Measurements from ENCODE around the gene SLC4A11. TPM values are rescaled to one million over a fixed set of nuclear protein-coding genes. Genes with fewer than 3 reads are reported as not detected.

SLC4A11 gene
- total and polyA plus RNA-seq, 10 of the 15 experiments (the other 5 are each of a cell fraction or from before 2014, with no cell fraction given) = 0.07 to 2.3 (median 1.1) TPM

- Histone ChIP-seq H3K27ac (ENCODE audit: control insufficient read depth, insufficient read depth) (no peak overlapping the region), H4K20me1 (ENCODE audit: control insufficient read depth, insufficient read depth) (no peaks in the 10 kb centered on the region), H3K36me3 (ENCODE audit: control insufficient read depth in 2 of 2, insufficient read depth in 2 of 2, low read length in 1 of 2) (no peaks in the 10 kb centered on the region), H3K4me3 (no peak overlapping the region), H3K9me3 (replicated peaks; ENCODE audit: control insufficient read depth, insufficient read depth, low read length) (no peaks in the 10 kb centered on the region), H3K79me2 (ENCODE audit: control insufficient read depth, insufficient read depth, low read length) (no peaks in the 10 kb centered on the region), H2AFZ (ENCODE audit: control insufficient read depth, low read depth, low read length) (no peak overlapping the region), H3K9ac (ENCODE audit: control insufficient read depth, insufficient read depth, low read length) (no peak overlapping the region), H3K4me2 (ENCODE audit: control insufficient read depth, insufficient read depth) (no peak overlapping the region), H3K27me3 (replicated peaks in 1 of 2; ENCODE audit: control insufficient read depth in 2 of 2, insufficient read depth in 2 of 2, low read length in 1 of 2) (peaks cover 6 to 19% of the 10 kb centered on the region in 2 experiments), H3K4me1 (ENCODE audit: control insufficient read depth, insufficient read depth, low read length) (peaks cover 7% of the 10 kb centered on the region)
- ChIA-PET POLR2A (no interaction called here), SMC1A (ENCODE audit: uncharacterized antibody, unreplicated experiment) (no interaction called here), CTCF (interaction anchor here (0.9 kb wide), 1 partner anchor 8 kb away, joined by 3 read pairs; no protein-coding TSS in a partner anchor), RAD21 (ENCODE audit: unreplicated experiment) (no interaction called here)
- no TSS peak for BruUV-seq (replicated peaks)
- ATAC-seq (no peak), DNase-seq (ENCODE audit: low read depth, low spot score) (no peak), FAIRE-seq (no peak)
- WGBS (ENCODE audit: insufficient coverage, insufficient replicate concordance, low lambda C conversion rate, missing lambda C conversion rate) = 60% methylated on average over 15 of the region's 15 CpGs
- intact Hi-C loops (cut with micrococcal nuclease; ENCODE audit: unreplicated experiment) (no loop called here), in situ Hi-C loops (cut with MboI) (no loop called here)
- TF ChIP-seq NBN (IDR thresholded peaks at IDR 0.05) (no peak), CBFB (IDR thresholded peaks at IDR 0.05; ENCODE audit: low read depth) (no peak), ATF7 (IDR thresholded peaks at IDR 0.05; ENCODE audit: low read depth) (no peak), SMARCA5 (IDR thresholded peaks at IDR 0.05) (no peak), SUPT20H (IDR thresholded peaks at IDR 0.05; ENCODE audit: borderline replicate concordance, control insufficient read depth, low read depth, low read length) (no peak), KLF5 (IDR thresholded peaks at IDR 0.05; ENCODE audit: partially characterized antibody) (no peak), PAX5 (IDR thresholded peaks at IDR 0.05; ENCODE audit: borderline replicate concordance, low read depth, low read length) (no peak), ELK1 (IDR thresholded peaks at IDR 0.05; ENCODE audit: low read depth, low read length) (no peak), USF1 (IDR thresholded peaks at IDR 0.05; ENCODE audit: borderline replicate concordance, extremely low read length, insufficient read depth, low read depth, low read length) (no peak)
- TF ChIP-seq, protein P1, sequence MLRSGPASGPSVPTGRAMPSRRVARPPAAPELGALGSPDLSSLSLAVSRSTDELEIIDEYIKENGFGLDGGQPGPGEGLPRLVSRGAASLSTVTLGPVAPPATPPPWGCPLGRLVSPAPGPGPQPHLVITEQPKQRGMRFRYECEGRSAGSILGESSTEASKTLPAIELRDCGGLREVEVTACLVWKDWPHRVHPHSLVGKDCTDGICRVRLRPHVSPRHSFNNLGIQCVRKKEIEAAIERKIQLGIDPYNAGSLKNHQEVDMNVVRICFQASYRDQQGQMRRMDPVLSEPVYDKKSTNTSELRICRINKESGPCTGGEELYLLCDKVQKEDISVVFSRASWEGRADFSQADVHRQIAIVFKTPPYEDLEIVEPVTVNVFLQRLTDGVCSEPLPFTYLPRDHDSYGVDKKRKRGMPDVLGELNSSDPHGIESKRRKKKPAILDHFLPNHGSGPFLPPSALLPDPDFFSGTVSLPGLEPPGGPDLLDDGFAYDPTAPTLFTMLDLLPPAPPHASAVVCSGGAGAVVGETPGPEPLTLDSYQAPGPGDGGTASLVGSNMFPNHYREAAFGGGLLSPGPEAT (IDR thresholded peaks at IDR 0.05; ENCODE audit: low read depth) = no peak
Observed at GRCh38 chr20:3240776-3241363, 1.9 kb upstream of the SLC4A11 start.

Measured in GM12878 (cell line).